Fibroblast of villous mesenchyme (primary cell): Measurements from ENCODE around the gene GFRA1. TPM values are rescaled to one million over a fixed set of nuclear protein-coding genes. Genes with fewer than 3 reads are reported as not detected.

ENCODE experiments used
- DNase-seq: peaks from one replicate; pipeline ENCODE4 v3.0.0-alpha.2; 2010; ENCODE audit warnings: low read depth
- H3K4me3 ChIP-seq: 2 replicates; pipeline ENCODE4 v1.5.1; 2011; ENCODE audit warnings: low read depth, mild to moderate bottlenecking, low read length
- CTCF ChIP-seq: IDR thresholded peaks from 2 replicates; pipeline ENCODE4 v1.5.1; 2012; ENCODE audit warnings: low read depth, mild to moderate bottlenecking, low read length; ENCODE audit not compliant: insufficient read depth
- total RNA-seq: library from RNA; depleted of rRNA; stranded (reverse); fragments of >200 nt; gene quantifications from 2 replicates; pipeline ENCODE4 v1.2.3, GENCODE V29; 2012

The GFRA1 gene
- total RNA-seq, 1 donor, result 59.6 TPM

GRCh38 chr10:116237260-116237659 lies 35.7 kb downstream of the GFRA1 start:
- peak; percentile 40 for DNase-seq
- H3K4me3 ChIP-seq, result no peak overlapping the region
- TF ChIP-seq CTCF, result no peak

- no peak for TF ChIP-seq CTCF
- H3K4me3 ChIP-seq, result no peak overlapping the region
- DNase-seq, result no peak
Observed at GRCh38 chr10:116233230-116233629, 39.8 kb downstream of the GFRA1 start.

- TF ChIP-seq CTCF, result no peak
- DNase-seq, result no peak
- no peak overlapping the region for H3K4me3 ChIP-seq
Observed at GRCh38 chr10:116232613-116233012, 40.4 kb downstream of the GFRA1 start.

GRCh38 chr10:116226766-116227165 lies 46.2 kb downstream of the GFRA1 start:
- no peak for TF ChIP-seq CTCF
- H3K4me3 ChIP-seq, result no peak overlapping the region
- DNase-seq, result no peak

GRCh38 chr10:116226053-116226452 lies 47.0 kb downstream of the GFRA1 start:
- no peak overlapping the region for H3K4me3 ChIP-seq
- no peak for DNase-seq
- no peak for TF ChIP-seq CTCF

- H3K4me3 ChIP-seq, result no peak overlapping the region
- no peak for DNase-seq
- TF ChIP-seq CTCF, result no peak
Observed at GRCh38 chr10:116223289-116223688, 49.7 kb downstream of the GFRA1 start.

GRCh38 chr10:116221053-116221452 lies 52.0 kb downstream of the GFRA1 start:
- H3K4me3 ChIP-seq, result no peak overlapping the region
- no peak for DNase-seq
- TF ChIP-seq CTCF, result no peak
